GM12864 (cell line): ENCODE data around the gene PADI2.

Experiments used
- DNase-seq: peaks from one replicate; pipeline ENCODE4 v3.0.0-alpha.2; 2011; ENCODE audit warnings: low read depth
- H3K4me3 ChIP-seq: 2 replicates; pipeline ENCODE4 v1.5.1; 2011; ENCODE audit warnings: mild to moderate bottlenecking, low read depth, low read length, control low read depth
- CTCF ChIP-seq: IDR thresholded peaks from 2 replicates; pipeline ENCODE4 v1.5.1; 2011; ENCODE audit warnings: low read depth, mild to moderate bottlenecking, moderate library complexity, low read length, control low read depth, inconsistent platforms; ENCODE audit errors: missing control alignments

Gene PADI2

GRCh38 chr1:17099616-17100340, 19.5 kb downstream of the PADI2 start:
- no peak for DNase-seq
- TF ChIP-seq CTCF = no peak
- H3K4me3 ChIP-seq = no peak overlapping the region

- no peak for TF ChIP-seq CTCF
- DNase-seq = no peak
- no peak overlapping the region for H3K4me3 ChIP-seq
Measured at GRCh38 chr1:17098446-17099317, 20.6 kb downstream of the PADI2 start.

DNA sequence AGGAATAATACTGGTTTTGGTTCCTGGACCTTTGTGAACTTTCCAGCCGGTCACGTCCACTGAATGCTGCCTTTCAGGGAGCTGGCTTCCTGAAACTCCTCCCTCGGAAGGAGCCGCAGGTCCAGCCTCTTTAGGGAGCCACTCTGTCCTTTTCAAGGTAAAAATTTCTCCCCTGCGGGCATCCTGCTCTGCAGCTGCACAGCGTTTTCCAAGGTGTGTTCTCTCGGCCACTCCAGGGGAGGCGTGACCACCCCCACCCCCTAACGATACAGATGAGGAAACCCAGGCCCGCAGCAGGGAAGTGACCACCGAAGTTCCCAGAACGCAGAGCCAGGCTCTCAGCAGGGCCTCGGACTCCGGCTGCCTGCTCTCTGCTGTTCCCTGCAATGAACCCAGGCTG, 21.5 kb downstream of the PADI2 start:
- no peak for TF ChIP-seq CTCF
- DNase-seq = no peak
- no peak overlapping the region for H3K4me3 ChIP-seq

GRCh38 chr1:17097147-17097546, 22.1 kb downstream of the PADI2 start:
- TF ChIP-seq CTCF = no peak
- no peak for DNase-seq
- H3K4me3 ChIP-seq = no peak overlapping the region

DNA sequence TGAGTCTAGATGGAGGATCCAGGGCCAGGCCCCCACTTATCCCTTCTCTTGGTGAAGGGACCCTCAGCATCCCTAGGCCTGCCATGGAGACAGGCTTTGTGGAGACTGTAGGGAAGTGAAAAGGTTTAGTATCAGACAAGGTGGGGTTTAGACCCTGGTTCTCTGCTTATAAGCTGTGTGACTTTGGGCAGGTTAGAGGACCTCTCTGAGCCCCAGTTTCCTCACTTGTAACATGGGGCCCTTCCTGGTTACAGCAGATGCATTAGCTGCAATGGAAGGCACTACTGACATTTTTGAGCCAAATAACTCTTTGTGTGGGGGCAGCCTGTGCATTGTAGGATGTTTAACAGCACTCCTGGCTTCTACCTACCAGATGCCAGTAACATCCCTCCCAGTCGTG, 22.7 kb downstream of the PADI2 start:
- no peak for DNase-seq
- no peak for TF ChIP-seq CTCF
- H3K4me3 ChIP-seq = no peak overlapping the region

DNA sequence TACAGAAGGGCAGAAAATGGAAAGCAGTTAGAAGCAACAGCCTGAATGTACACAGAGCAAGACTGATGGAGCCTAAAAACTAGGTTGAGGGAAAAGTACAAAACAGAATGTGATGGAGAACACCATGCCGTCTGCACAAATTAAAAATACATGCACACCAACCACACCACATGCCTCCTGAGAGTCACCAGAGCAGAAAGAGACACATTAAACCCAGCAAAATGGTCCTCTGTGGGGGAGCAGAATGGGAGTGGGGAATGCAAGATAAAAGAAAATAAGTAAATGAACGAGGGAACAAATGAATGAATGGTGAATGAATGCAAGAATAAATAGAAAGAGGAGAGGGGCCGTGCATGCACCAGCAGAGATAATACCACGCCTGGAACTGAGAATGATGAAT, 24.1 kb downstream of the PADI2 start:
- no peak for TF ChIP-seq CTCF
- no peak for DNase-seq
- H3K4me3 ChIP-seq = no peak overlapping the region
